NCI-H2196 (cell line): Measurements from ENCODE around the gene CSTF2T.
"Not testable (repeated sequence)": the region's sequence is repeated elsewhere in the genome, so short reads cannot be mapped to it uniquely, and the experiment has no call there.

Experiments used
- DNase-seq: peaks from one replicate; lab custom pipeline; 2025; ENCODE audit not compliant: unreplicated experiment; lab: John Stamatoyannopoulos, UW

The CSTF2T gene

DNA sequence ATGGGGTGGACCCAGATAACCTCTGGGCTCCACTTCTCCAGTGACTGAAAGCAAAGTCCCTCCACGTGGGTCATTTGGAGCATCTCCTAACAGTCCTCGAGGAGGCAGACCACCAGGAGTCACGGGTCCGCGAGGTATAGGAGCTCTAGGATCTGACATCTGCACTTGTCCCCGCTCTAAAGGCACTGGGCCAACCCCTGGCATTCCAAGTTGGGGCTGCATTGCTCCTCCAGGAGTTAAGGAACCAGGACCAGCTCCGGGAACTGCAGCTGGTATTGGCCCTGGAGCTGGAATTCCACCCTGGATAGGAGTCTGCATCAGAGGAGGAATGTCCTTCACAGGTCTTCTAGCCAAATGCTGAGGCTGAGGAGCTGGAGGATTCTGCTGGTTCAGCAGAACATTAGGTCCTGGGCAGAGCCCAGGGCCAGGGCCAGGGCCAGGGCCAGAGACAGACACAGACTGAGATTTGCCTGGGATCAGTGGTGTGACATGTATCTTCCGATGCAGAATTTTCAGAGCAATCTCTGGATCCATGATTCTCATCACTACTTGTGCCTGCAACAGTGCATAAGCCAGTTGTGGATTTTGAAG is 827 bp downstream of the CSTF2T start:
- DNase-seq = no peak

DNA sequence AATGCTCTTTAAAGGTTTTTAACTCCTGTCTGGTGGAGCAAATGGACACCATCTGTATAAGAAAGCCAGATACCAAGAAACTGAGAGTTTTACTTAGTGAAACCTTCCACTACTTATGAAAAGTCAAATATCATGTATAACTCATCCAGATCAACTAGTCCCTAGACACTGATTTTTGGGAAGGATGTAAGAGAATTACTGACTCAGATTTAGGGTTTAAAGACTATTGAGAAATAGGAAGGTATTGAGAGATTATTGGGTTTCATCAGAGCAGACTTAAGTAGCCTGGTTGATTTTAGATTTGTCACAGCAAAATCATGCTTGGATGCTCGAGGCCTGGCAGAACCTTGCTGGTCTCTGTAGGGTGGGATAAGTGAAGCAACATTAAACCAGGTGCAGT is 3.1 kb downstream of the CSTF2T start:
- no peak for DNase-seq

DNA sequence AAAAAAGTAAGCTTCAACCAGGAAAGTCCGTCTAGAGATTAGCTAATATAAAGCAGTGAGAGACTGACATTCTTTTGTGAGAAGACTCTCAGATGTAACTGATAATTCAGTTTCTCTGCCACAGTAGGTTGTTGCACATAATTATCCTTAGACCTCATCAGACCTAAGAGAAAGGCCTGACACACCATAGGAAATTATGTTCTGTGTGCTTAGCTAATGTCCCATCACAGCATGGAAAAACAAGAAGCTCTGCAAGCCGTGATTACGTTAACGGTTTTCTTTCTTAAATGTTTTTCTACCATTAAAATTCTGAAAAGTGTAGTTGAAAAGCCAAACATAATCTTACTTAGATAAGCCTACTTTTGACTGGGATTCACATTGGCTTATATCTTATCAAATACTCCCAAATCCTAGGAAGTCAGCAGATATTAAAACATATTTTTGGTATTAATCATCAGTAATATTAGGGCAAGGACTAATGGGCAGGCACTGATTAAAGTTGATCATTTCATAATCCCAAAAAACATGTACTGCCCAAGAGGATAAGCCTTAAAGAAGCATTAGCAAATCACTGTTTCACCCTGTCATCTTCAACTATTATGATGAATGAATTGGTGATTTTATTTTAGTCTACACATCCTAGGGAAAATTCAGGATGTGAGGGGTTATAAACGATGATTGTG is 5.2 kb downstream of the CSTF2T start:
- DNase-seq = no peak

DNA sequence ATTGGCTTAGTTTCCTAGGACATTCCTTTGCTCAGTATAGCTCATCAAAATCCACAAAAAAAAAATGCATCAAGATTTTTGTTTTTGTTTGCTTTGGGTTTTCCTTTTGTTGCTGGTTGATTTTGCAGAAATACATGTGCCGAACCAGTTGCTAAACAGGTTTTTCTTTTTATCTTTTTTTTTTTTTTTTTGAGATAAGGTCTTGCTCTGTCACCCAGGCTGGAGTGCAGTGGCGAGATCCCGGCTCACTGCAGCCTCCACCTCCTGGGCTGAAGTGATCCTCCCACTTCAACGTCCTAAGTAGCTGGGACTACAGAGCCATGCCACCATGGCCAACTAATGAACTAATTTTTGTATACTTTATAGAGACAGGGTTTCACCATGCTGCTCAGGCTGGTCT is 8.3 kb downstream of the CSTF2T start:
- DNase-seq = no peak

DNA sequence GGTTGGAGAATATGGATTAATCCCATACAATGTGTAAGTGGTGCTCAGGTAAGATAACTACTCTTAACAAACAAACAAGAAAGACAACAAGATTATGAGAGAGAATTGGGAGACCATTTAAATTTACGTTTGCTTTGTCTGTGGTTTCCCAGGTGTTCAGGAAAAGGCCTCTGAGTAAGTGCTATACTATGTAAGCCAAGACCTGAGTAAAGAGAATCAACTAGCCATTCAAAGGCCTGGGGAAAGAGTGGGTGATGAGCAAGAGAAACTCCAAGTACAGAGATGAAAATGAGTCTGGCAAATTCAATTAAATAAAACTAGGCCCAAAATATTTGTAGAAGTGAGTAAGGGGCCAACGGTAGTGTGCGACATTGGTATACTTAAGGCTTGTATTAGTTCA is 9.9 kb downstream of the CSTF2T start:
- no peak for DNase-seq

DNA sequence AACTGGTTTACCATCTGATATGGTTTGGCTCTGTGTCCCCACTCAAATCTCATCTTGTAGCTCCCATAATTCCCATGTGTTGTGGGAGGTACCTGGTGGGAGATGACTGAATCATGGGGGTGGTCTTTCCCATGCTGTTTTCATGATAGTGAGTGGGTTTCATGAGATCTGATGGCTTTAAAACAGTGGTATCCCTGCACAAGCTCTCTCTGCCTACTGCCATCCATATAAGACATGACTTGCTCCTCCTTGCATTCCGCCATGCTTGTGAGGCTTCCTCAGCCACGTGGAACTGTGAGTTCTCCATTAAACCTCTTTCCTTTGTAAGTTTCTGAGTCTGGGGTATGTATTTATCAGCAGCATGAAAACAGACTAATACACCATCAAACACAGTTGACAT is 10.6 kb downstream of the CSTF2T start:
- not testable (repeated sequence) for DNase-seq

DNA sequence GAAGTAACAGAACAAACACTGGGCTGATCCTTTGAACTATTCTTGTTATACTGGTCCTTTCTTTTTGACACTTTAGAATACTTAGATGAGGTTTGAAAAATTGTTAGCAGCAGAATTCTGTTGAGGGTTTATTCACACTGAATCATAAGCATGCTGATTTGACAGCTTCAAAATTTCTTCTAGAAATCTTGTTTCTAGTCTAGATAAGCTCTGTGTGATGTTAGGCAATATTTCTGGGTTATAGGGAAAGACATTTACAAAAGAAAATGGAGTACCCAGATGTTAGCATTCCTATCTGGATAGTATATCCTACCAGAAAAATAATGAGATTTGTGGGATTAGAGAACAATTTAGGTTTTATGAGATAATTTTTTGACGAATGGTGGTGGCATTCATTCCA is 12.1 kb downstream of the CSTF2T start:
- DNase-seq = no peak

DNA sequence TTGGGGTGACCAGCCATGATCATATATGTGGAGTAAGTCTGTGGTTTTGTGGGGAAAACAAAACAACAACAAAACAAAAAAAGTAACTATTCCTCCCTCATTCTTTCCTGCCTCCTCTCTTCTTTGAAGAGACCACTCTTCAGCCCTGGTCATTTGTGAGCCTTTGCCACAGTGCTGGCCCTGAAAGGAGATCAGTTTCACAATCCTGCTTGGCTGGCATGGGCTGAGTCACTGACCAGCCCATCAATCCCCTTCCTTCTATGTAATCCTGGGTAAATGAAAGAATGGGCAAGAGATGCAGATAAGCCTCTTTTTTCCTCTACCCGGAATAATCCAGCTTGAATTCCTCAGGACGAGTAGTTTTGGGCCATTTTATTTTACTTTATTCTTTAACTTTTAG is 13.6 kb downstream of the CSTF2T start:
- no peak for DNase-seq

DNA sequence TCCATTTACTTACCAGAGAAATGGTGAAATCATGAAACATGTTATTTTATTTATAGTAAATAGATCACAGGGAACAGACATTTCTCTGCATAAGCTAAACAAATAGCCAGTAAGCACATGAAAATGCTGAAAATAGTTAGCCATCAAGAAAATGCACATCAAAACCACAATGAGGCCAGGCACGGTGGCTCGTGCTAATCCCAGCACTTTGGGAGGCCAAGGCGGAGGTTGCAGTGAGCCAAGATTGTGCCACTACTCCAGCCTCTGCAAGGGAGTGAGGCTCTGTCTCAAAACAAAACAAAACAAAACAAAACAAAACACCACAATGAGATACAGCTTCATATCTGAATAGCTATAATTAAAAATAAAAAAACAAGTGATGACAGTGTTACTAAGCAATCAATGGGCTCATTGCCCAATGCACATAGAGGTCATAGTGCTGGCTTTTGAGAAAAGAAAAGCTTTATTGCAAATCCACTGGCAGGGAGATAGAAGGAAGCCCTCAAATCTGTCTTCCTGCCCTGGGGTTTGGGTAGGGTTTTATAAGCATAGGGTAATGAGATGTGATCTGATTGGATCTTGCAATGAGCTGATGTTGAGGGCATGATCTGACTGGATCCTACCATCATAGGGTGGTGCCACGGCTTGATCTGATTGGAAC is 16.2 kb downstream of the CSTF2T start:
- DNase-seq = no peak

DNA sequence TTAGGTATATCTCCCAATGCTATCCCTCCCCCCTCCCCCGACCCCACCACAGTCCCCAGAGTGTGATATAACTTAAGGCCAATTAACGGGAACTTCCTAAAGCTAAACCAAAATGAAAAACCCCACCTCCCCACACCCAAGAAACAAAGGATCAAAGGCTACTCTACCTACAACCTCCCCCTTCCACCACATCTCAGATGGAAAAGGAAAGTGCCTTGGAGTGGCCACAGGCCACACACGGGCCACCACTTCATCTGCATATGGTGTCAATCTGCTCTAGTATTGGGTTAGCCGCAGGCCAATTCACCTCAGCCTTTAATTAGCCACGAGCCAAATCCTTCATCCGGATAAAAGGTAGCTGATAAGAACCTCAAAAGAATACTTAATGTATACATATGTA is 19.6 kb downstream of the CSTF2T start:
- DNase-seq = no peak

DNA sequence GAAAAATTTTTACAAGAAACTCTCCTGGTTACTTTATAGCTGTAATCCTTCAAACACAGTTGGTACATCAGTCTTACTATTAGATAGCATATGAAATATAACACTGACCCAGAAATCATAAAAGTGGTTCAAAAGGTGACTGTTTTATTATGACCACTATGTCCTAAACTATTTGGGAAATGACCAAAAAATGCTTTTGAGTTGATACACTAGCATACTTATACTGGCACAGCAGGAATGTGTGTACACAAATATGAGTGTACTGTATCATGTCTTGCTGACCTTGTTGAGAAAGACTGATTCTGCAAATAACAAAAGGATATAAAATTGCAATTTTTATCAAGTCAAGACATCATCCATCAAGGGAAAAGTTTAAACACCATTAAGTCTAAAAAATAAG is 24.3 kb downstream of the CSTF2T start:
- no peak for DNase-seq

DNA sequence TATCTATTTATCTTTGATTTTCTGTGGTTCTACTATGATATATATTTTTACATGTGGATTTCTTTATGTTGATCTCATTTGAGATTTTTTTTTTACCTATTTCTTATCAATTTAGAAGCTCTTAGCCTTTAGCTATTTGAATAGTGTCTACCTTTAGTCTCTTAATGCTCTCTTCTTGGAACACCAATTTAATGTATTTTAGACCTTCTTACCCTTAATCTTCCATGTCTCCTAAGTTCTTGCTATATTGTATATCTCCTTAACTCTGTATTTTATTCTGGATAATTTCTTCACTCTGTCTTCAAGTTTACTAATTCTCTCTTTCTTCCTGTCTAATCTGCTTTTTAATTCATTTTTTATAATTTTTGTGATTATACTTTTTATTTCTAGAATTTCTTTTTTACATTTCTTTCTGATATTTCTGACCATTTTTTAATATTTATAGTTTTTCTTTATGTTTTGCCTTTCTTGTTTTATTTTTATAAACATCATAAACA is 27.3 kb downstream of the CSTF2T start:
- no peak for DNase-seq

DNA sequence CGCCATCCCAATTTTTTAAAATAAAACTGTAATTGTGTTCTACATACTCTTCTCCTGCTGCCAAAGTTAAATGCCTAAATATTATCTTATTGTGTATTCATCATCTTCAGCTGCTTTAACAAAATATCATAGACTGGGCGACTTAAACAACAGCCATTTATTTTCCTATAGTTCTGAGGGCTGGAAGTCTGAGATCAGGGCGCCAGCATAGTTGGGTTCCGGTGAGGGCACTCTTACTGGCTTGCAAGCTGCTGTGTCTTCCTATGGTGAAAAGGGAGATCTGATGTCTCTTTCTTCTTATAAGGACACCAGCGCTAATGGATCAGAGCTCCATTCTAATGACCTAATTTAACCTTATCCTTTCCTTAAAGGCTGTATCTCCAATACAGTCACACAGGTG is 30.4 kb downstream of the CSTF2T start:
- no peak for DNase-seq

DNA sequence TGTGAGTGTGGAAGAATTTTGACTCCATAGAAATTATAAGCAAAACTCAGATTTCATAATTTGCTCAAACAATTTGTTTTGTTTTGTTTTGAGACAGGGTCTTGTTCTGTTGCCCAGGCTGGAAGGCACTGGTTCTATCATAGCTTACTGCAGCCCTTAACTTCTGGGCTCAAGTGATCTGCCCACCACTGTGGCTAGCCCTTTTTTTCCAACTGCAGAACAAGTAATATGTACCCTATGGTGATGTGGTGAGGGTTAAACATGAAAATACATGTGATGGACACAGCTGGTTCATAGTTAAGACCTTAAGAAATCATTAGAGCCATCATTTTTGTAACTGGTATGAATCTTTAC is 31.1 kb downstream of the CSTF2T start:
- no peak for DNase-seq

DNA sequence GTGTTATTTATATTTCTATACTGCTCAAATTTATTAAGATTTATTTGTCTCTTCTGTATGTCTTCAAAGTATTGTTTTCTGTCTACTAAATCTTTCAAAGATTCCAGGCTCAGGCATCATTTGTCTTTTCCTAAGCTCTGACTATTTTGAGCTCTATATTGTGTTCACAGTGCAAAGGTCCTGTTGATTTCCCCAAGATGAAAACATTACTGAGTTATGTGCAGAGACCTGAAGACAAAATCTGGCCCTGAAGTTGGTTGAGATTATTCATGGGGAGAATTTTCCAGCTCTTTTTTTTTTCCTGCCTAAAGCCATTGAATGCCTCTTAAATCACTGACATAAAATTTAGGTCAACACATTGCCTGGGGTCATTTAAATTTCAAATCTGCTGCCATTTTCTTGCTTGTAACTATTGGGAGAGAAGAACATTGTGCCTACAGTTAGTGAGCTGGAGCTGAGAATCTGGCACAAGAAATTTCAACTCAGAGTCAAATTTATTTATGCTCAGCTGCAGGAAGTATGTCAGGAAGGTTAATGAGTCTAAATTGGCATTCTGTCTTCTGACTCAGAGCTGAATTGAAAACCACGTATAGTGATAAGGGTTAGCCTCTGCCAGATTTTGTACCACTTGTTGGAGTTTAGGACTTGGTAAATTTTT is 31.6 kb downstream of the CSTF2T start:
- no peak for DNase-seq

DNA sequence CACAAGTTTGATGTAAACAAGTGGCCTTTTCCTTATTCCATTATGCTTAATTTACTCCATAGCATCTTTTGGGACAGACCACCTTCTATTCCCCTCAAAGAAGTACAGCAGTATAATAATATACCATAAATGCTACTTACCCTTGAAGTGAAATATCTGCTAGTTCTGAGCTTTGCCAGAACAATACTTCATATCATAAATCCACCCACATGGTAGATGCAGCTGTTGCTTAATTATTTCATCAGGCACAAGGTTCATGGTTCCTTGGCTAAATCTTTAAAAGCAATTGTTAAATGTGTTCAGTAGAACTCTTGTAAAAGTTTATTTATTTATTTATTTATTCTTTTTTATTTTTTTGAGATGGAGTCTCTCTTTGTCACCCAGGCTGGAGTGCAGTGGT is 32.9 kb downstream of the CSTF2T start:
- DNase-seq = no peak

DNA sequence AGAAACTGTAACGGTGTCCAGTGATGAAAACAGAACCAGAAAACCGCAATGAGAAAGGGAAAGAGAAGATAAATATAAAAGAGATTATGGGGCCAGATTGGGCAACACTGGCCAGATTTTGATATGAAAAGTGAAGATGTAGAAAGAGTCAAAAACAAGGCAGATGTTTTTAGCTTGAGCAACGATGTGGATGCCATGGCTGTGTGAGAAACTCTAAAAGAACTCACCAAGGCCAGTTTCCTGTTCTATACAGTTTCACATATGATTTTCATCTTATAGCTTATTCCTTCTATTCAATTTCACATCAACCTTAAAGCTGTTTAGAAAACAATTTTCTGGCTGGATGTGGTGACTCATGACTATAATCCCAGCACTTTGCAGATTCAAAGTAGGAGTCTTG is 36.3 kb downstream of the CSTF2T start:
- no peak for DNase-seq

DNA sequence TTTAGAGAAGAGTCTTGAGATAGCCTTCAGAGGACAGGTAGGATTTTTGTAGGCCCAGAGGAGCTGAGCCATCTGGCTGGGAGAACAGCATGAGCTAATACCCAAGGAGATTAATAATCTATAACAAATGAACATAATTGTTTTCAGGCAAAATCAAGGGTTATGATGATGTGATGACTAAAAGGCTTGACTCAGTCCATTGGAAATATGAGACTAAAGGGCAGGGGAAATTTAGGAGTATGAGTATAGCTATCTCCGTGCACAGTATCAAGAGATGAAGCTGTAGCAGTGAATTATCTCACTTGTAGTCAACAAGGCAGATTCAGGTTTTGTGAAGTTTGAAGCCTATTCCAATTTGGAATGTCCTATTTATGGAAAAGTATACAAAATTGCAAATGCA is 40.1 kb downstream of the CSTF2T start:
- no peak for DNase-seq

DNA sequence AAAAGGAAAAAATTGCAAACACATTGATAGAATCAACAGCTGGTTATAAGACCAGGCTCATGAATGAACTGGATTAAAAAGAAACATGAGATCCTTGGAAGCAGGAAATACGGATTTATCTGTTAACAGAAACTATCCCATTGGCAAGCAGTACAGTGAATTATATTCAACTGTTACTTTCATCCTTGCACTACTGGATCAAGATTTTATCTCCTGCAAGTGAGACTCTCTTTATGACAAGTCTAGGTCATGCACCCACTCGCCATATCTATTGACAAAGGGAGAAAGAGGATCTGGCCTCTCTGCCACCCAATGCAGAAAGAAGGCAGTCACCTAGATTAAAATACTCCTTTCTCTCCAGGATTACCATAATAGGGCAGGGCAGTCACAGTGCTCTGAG is 41.4 kb downstream of the CSTF2T start:
- DNase-seq = no peak

DNA sequence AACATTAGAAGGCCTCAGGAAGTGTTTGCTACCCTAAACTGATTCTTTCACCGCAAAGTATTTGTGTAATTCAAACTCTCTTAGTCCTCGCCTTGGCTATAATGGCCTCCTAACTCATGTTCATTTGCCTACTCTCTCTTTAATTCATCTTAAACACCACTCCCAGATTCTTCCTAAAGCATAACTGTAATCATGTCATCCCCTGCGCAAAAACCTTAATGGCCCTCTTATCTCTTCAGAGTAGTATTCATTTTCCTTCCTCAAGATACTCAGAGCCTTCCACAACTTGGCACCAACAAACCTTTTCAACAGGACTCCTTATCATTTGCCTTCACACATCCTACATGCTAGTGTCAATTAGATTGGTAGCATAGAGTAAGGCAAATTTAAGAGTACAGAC is 42.9 kb downstream of the CSTF2T start:
- no peak for DNase-seq

DNA sequence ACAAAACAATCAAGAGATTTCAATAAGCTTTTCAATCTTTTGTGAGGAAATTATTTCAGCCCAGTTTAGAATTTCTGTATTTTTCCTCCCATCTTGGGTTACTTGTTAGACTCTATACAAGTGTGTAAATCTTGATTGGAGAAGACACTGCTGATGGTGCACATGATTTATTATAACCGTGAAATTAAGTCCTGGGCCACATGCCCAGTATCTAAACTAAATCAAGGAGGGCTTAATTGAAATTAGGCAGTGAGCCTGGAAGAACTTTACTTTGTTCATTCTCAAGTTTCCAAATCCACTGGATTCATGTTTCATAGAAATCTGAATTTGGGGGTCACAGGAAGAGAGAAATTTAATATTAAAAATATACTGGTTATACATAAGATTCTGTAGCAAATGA is 44.5 kb downstream of the CSTF2T start:
- no peak for DNase-seq

DNA sequence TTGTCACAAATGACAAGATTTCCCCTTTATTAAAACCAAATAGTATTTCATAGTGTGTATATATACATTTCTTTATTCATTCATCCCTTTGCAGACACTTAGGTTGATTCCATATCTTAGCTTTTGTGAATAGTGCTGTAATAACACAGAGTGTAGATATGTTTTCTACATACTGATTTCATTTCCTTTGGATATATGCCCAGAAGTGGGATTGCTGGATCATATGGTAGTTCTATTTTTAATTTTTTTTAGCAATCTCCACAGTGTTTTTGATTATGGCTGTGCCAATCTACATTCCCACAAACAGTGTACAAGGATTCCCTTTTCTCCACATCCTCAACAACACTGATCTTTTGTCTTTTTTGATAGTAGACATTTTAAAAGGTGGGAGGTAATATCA is 46.4 kb downstream of the CSTF2T start:
- DNase-seq = no peak
